ENCODE data around the gene ISL2. TPM values are rescaled to one million over a fixed set of nuclear protein-coding genes. Genes with fewer than 3 reads are reported as not detected.

ISL2 gene
- total RNA-seq, 1 donor from 2014 or later, result 0.62 TPM

GRCh38 chr15:76376029-76376428 is 39.5 kb downstream of the ISL2 start:
- DNase-seq (ENCODE audit: low spot score), result no peak

GRCh38 chr15:76376816-76377215 is 40.2 kb downstream of the ISL2 start:
- DNase-seq (ENCODE audit: low spot score), result no peak

GRCh38 chr15:76377217-76377616 is 40.6 kb downstream of the ISL2 start:
- no peak for DNase-seq (ENCODE audit: low spot score)

DNA sequence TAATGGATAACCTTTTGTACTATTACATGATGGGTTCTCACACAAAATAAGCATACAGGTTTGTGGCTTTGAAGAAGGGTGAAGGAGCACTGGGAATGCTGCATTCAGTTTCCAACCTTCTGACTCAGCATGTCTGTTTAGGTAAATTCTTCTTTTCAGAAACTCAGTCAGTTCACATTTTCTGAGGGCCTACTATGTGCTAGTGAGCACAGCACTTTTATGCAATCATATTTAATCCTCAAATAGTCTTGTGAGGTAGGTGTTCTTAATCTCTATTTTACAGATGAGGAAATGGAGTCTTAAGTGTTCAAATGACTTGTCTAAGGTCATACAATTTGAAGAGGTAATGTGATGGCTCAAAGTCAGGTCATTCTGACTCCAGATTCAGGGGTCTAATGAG is 41.2 kb downstream of the ISL2 start:
- DNase-seq (ENCODE audit: low spot score), result no peak

DNA sequence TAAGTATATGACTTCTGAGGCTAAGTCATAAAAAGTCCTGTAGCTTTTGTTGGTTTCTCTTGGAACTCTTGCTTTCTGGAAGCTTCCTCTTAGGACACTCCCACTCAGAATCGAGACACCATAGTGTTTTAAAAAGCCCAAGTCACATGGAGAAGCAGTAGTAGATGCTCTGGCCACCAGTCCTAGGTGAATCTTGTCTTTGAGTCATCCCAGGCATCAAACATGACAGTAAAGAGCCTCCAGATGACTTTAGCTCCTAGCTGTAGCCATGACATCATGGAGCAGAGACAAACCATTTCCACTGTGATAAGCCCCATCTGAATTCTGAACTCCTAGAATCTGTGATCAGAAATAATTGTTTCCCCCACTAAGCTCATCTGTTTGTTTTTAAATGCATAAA is 42.1 kb downstream of the ISL2 start:
- DNase-seq (ENCODE audit: low spot score), result no peak

GRCh38 chr15:76380249-76380648 is 43.7 kb downstream of the ISL2 start:
- no peak for DNase-seq (ENCODE audit: low spot score)

GRCh38 chr15:76381366-76381765 is 44.8 kb downstream of the ISL2 start:
- no peak for DNase-seq (ENCODE audit: low spot score)

GRCh38 chr15:76382987-76383728 is 46.6 kb downstream of the ISL2 start:
- DNase-seq (ENCODE audit: low spot score), result no peak

DNA sequence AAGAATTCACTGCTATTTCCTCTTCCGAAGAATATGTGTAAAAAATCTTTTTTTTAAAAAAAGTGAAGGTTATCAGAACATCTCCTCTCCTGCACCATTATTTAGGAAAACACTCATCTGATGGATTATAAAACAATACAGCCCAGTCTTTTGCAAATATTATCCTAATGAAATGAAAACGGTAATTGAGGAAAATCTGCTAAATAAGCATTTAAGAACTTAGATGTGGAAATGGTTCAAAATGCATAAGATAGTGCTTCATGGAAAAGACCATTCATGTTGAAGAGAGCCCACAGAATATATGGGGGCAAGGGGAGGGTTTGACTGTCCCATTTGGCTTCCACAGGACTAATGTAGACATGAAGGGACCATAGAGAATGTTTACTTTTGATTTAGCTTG is 47.8 kb downstream of the ISL2 start:
- DNase-seq (ENCODE audit: low spot score), result no peak

- DNase-seq (ENCODE audit: low spot score), result no peak
These were observed 49.6 kb downstream of the ISL2 start for GRCh38 chr15:76386178-76386577.

DNA sequence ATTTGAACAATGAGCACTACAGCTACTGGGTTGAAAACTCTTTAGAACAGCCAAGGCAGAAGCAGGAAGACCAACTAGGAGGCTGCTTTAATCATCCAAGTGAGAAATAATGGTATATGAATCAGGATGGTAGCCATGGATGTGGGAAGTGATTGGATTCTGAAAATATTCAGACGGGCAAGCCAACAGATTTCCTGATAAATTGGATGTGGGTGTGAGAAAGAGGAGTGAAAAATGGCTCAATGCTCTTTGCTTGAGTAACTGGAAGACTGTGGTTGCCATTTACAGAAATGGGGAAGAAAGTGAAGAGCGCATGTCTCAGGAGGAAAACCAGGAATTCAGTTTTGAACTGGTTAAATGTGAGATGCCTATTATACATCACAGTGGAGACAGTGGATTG is 50.4 kb downstream of the ISL2 start:
- no peak for DNase-seq (ENCODE audit: low spot score)

DNA sequence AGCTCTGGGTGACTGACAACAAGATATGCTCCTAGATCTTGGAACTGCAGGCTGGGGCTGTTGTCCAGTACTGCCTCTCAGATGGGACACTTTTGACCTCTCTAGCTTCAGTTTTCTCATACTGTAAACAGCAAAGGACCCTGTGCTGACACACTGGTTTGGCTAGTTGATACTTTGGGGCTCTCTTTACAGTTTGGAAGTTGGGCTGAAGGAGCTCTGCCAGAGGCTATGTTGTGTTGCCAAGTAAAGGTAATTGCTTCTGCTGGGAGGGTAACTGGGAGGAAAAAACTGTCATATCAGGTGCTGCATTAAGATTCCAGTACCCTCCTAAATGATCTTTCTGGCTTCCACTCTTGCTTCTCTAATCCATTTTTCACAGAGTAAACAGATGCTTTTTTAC is 54.0 kb downstream of the ISL2 start:
- no peak for DNase-seq (ENCODE audit: low spot score)

DNA sequence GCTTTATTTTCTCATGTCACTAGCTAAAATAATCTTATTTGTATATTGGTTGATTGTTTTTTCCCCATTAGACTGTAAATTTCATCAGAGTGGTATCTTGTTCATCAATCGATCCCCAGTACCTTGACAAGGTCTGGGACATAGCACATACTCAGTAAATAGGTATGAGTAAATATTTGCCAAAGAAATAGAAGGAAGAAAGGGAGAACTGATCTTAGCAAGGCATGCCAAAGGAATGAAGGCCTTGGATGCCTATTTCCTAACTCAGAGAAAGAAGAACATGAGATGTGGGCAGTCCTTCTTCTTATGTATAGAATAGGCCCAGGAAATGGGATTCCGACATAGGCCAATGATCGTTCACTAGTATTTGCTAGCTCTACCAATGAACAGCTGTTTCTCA is 54.7 kb downstream of the ISL2 start:
- no peak for DNase-seq (ENCODE audit: low spot score)

DNA sequence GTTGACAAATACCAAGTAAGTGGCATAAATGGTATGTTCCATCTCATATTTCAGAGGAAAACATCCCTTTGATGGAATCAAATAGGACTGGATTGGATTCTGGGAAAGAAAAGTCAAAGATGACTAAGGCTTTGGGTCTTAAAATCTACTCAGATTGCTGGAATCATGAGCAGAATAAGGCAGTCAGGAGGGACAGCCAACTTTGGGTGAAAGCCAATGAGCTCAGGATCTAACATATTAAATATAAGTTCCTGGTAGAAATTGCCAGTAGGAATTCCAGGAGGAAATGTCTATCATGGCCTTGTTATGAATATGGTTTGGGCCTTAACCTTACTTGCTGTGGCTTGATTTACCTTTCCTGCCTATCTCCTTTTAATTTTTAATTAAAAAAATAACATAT is 55.3 kb downstream of the ISL2 start:
- no peak for DNase-seq (ENCODE audit: low spot score)

Other genes starting within 250 kb of the ISL2 start
- gene ETFA, start 25.3 kb upstream of the ISL2 start, total RNA-seq, result 123 TPM

Measured in ureter (tissue), 1 donor.